Keratinocyte (primary cell): Measurements from ENCODE around the gene EIF6. TPM values are rescaled to one million over a fixed set of nuclear protein-coding genes. Genes with fewer than 3 reads are reported as not detected.
"Not testable (repeated sequence)": the region's sequence is repeated elsewhere in the genome, so short reads cannot be mapped to it uniquely, and the experiment has no call there.

ENCODE experiments used
- DNase-seq: peaks from one replicate; pipeline ENCODE4 v3.0.0-alpha.2; 2011; ENCODE audit warnings: low read depth, missing footprints, low spot score
- FAIRE-seq: peaks from 2 replicates; lab custom pipeline; 2011; peaks lifted over from hg19 to GRCh38; lab: Jason Lieb, UNC
- H2AFZ ChIP-seq: 2 replicates; pipeline ENCODE4 v1.6.0; 2012; ENCODE audit warnings: low read length, control low read depth, inconsistent platforms; ENCODE audit not compliant: control insufficient read depth
- H3K27ac ChIP-seq: 2 replicates; pipeline ENCODE4 v1.5.1; 2011; ENCODE audit warnings: low read length; ENCODE audit not compliant: control insufficient read depth, insufficient read depth
- H3K27me3 ChIP-seq: 3 replicates; pipeline ENCODE4 v1.6.0; 2011; ENCODE audit warnings: low read length; ENCODE audit not compliant: control insufficient read depth, insufficient read depth; ENCODE audit errors: extremely low read depth
- H3K36me3 ChIP-seq, 2 experiments: 2 replicates in 1 of 2; 3 replicates in 1 of 2; pipeline ENCODE4 v1.5.1; 2011; ENCODE audit warnings: low read length in 2 of 2, mild to moderate bottlenecking in 1 of 2; ENCODE audit not compliant: control insufficient read depth in 2 of 2, insufficient read depth in 2 of 2; ENCODE audit errors: extremely low read depth in 1 of 2
- H3K4me1 ChIP-seq: 3 replicates; pipeline ENCODE4 v1.5.1; 2011; ENCODE audit warnings: low read length; ENCODE audit not compliant: control insufficient read depth, insufficient read depth; ENCODE audit errors: extremely low read depth
- H3K4me2 ChIP-seq: 3 replicates; pipeline ENCODE4 v1.6.0; 2011; ENCODE audit warnings: low read depth, low read length; ENCODE audit not compliant: control insufficient read depth, insufficient read depth; ENCODE audit errors: extremely low read depth
- H3K4me3 ChIP-seq, 3 experiments: fragments of 200-600 bp in 1 of 3; sonication (generic) in 1 of 3; 2 replicates in 2 of 3; 3 replicates in 1 of 3; pipeline ENCODE4 v1.5.1; 2011 to 2016; ENCODE audit warnings: low read length in 3 of 3, mild to moderate bottlenecking in 3 of 3, control low read depth in 2 of 3, inconsistent platforms in 1 of 3, low read depth in 1 of 3, mixed read lengths in 1 of 3, mixed run types in 1 of 3, moderate library complexity in 1 of 3; ENCODE audit not compliant: control insufficient read depth in 2 of 3, insufficient read depth in 2 of 3; ENCODE audit errors: extremely low read depth in 1 of 3
- H3K79me2 ChIP-seq: 2 replicates; pipeline ENCODE4 v1.6.0; 2012; ENCODE audit warnings: low read length; ENCODE audit not compliant: control insufficient read depth, insufficient read depth
- H3K9ac ChIP-seq: 3 replicates; pipeline ENCODE4 v1.6.0; 2011; ENCODE audit warnings: low read length; ENCODE audit not compliant: control insufficient read depth, insufficient read depth; ENCODE audit errors: extremely low read depth
- H3K9me1 ChIP-seq: 3 replicates; pipeline ENCODE4 v1.6.0; 2011; ENCODE audit warnings: low read length; ENCODE audit not compliant: control insufficient read depth, insufficient read depth; ENCODE audit errors: extremely low read depth
- H3K9me3 ChIP-seq: 2 replicates; pipeline ENCODE4 v1.5.1; 2012; ENCODE audit warnings: low read depth, low read length; ENCODE audit not compliant: control insufficient read depth
- H4K20me1 ChIP-seq: 3 replicates; pipeline ENCODE4 v1.6.0; 2011; ENCODE audit warnings: low read length; ENCODE audit not compliant: control insufficient read depth, insufficient read depth; ENCODE audit errors: extremely low read depth
- EZH2 ChIP-seq: IDR thresholded peaks from one replicate; pipeline ENCODE4 v1.6.1; 2012; ENCODE audit warnings: inconsistent platforms, mild to moderate bottlenecking, low read length, moderate library complexity
- dilution Hi-C: fragments of 300-500 bp; cut with MboI; formaldehyde crosslinking; loops from one replicate; pipeline ENCODE4 v1.7.0; 2020; ENCODE audit warnings: low sequenced_read_pairs; ENCODE audit not compliant: extremely low pct_ligation_motif_present
- polyA plus RNA-seq, 5 experiments: library from polyadenylated mRNA; depleted of rRNA in 3 of 5; stranded (reverse) in 3 of 5; stranded (forward) in 1 of 5; unstranded in 1 of 5; fragments of >200 nt; gene quantifications; 1 replicate in 1 of 5; 2 replicates in 3 of 5; 3 replicates in 1 of 5; pipeline versions ENCODE4 v1.2.1 to v1.2.3, GENCODE V29; 2011 to 2012; ENCODE audit warnings: missing spikeins in 2 of 5, low read depth in 1 of 5, low replicate concordance in 1 of 5
- TF ChIP-seq, protein P1 (sequence below), 3 experiments: IDR thresholded peaks in 1 of 3; conservative IDR thresholded peaks in 1 of 3; optimal IDR thresholded peaks in 1 of 3; 2 replicates in 2 of 3; 3 replicates in 1 of 3; pipeline versions ENCODE3 to v1.5.1; 2011; ENCODE audit warnings: low read length in 3 of 3, mild to moderate bottlenecking in 3 of 3, moderate library complexity in 2 of 3, control low read depth in 1 of 3, inconsistent platforms in 1 of 3; ENCODE audit not compliant: insufficient read depth in 2 of 3; ENCODE audit errors: extremely low read depth in 1 of 3

The EIF6 gene
- polyA plus RNA-seq, 1 donor (not counting 4 experiments of a cell fraction or from before 2014, with no cell fraction given), result 206 TPM

DNA sequence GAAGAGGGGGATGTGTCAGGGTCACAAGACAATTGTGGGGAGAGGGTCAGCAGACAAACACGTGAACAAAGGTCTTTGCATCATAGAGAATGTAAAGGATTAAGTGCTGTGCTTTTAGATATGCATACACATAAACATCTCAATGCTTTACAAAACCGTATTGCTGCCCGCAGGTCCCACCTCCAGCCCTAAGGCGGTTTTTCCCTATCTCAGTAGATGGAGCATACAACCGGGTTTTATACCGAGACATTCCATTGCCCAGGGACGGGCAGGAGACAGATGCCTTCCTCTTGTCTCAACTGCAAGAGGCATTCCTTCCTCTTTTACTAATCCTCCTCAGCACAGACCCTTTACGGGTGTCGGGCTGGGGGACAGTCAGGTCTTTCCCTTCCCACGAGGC, 22.3 kb downstream of the EIF6 start:
- FAIRE-seq, result not testable (repeated sequence)

DNA sequence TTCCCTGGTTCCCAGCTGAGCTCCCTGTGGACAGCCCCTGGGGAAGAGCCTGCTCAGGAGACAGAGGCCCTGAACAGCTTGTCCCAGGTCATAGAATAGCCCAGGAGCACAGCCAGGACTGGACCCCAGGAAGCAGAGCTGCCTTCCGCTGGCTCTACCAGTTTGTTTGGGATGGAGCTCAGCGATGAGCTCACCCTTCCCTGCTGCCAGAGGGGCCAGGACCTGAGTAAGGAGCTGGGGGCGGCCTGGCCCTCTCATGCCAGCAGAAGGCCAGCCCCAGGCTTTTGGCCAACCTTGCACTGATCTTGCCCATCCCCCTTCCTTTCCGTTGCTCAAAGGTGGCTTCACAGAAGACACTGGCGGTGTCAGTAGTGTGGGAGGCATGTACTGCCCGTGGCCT, 24.1 kb downstream of the EIF6 start:
- DNase-seq (no peak), FAIRE-seq (no peak)
- Histone ChIP-seq H3K9ac (no peak overlapping the region), H4K20me1 (no peaks in the 10 kb centered on the region), H3K4me1 (no peaks in the 10 kb centered on the region), H3K9me1 (no peaks in the 10 kb centered on the region), H3K4me3 (no peak overlapping the region), H3K36me3 (peaks cover 0 to 3% of the 10 kb centered on the region in 2 experiments), H3K27ac (no peak overlapping the region), H3K27me3 (no peaks in the 10 kb centered on the region), H3K79me2 (no peaks in the 10 kb centered on the region), H2AFZ (no peak overlapping the region), H3K9me3 (no peaks in the 10 kb centered on the region), H3K4me2 (no peak overlapping the region)
- dilution Hi-C loops, result loop anchor here (5.0 kb wide), 1 partner anchor 68 kb away; no protein-coding TSS in a partner anchor
- TF ChIP-seq, protein P1, sequence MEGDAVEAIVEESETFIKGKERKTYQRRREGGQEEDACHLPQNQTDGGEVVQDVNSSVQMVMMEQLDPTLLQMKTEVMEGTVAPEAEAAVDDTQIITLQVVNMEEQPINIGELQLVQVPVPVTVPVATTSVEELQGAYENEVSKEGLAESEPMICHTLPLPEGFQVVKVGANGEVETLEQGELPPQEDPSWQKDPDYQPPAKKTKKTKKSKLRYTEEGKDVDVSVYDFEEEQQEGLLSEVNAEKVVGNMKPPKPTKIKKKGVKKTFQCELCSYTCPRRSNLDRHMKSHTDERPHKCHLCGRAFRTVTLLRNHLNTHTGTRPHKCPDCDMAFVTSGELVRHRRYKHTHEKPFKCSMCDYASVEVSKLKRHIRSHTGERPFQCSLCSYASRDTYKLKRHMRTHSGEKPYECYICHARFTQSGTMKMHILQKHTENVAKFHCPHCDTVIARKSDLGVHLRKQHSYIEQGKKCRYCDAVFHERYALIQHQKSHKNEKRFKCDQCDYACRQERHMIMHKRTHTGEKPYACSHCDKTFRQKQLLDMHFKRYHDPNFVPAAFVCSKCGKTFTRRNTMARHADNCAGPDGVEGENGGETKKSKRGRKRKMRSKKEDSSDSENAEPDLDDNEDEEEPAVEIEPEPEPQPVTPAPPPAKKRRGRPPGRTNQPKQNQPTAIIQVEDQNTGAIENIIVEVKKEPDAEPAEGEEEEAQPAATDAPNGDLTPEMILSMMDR (optimal IDR thresholded peaks at IDR 0.05 in 1 of 3, IDR thresholded peaks at IDR 0.05 in 1 of 3, conservative IDR thresholded peaks at IDR 0.05 in 1 of 3; ENCODE audit: extremely low read depth in 1 of 3, insufficient read depth in 2 of 3, low read length in 3 of 3), result no peak
- TF ChIP-seq EZH2, result no peak

More for the DNA sequence above, 22.3 kb downstream of the EIF6 start:
- H3K9ac ChIP-seq, H2AFZ ChIP-seq, H3K4me1 ChIP-seq, H3K4me2 ChIP-seq, H4K20me1 ChIP-seq, H3K79me2 ChIP-seq, H3K9me3 ChIP-seq, H3K36me3 ChIP-seq, H3K27ac ChIP-seq, H3K9me1 ChIP-seq, H3K27me3 ChIP-seq, H3K4me3 ChIP-seq, DNase-seq: not testable (repeated sequence)
- dilution Hi-C loops, result loop anchor here (5.0 kb wide), 1 partner anchor 70 kb away; no protein-coding TSS in a partner anchor
